ENCODE data around the gene WIF1. TPM values are rescaled to one million over a fixed set of nuclear protein-coding genes. Genes with fewer than 3 reads are reported as not detected.

Gene WIF1
- total and polyA plus RNA-seq, 7 donors = 0.03 TPM; not detected in 6

- TF ChIP-seq CTCF (IDR thresholded peaks at IDR 0.05) = no peak
- peaks cover 35% of the 10 kb centered on the region for H3K4me1 ChIP-seq
- H3K9me3 ChIP-seq = no peaks in the 10 kb centered on the region
- H3K4me3 ChIP-seq = peak overlapping the region; percentile 86
- H3K27me3 ChIP-seq (ENCODE audit: insufficient read depth in 3 of 3, low read length in 2 of 3) = peaks cover 0 to under 1% (median 0%) of the 10 kb centered on the region in 3 donors
- WGBS, 3 donors = 13 to 16% (median 15%) methylated on average over 11 of the region's 11 CpGs
- peaks cover 0 to 3% of the 10 kb centered on the region in 2 donors for H3K36me3 ChIP-seq (ENCODE audit: insufficient read depth in 1 of 2, low read depth in 1 of 2)
- intact Hi-C loops (cut with DNase I) = no loop called here
- no peak for ATAC-seq
- DNase-seq = no peak
- peak overlapping the region; percentile 93 for H3K27ac ChIP-seq
Measured at GRCh38 chr12:65168681-65169319, 47.7 kb upstream of the WIF1 start.

GRCh38 chr12:65164774-65165173 is 43.7 kb upstream of the WIF1 start:
- Histone ChIP-seq H3K4me3 (no peak overlapping the region), H3K4me1 (peaks cover 4% of the 10 kb centered on the region), H3K27ac (no peak overlapping the region), H3K9me3 (no peaks in the 10 kb centered on the region), H3K27me3 (ENCODE audit: insufficient read depth in 3 of 3, low read length in 2 of 3) (peaks cover 0 to 8% (median 3%) of the 10 kb centered on the region in 3 donors), H3K36me3 (ENCODE audit: insufficient read depth in 1 of 2, low read depth in 1 of 2) (no peaks in the 10 kb centered on the region)
- intact Hi-C loops (cut with DNase I) = no loop called here
- no peak for TF ChIP-seq CTCF (IDR thresholded peaks at IDR 0.05)
- DNase-seq (no peak), ATAC-seq (no peak)

GRCh38 chr12:65164244-65164643 is 43.1 kb upstream of the WIF1 start:
- no peak for DNase-seq
- 92 to 97% (median 95%) methylated on average over 2 of the region's 2 CpGs for WGBS, 3 donors
- Histone ChIP-seq H3K9me3 (no peaks in the 10 kb centered on the region), H3K4me3 (no peak overlapping the region), H3K36me3 (ENCODE audit: insufficient read depth in 1 of 2, low read depth in 1 of 2) (no peaks in the 10 kb centered on the region), H3K27ac (no peak overlapping the region), H3K27me3 (ENCODE audit: insufficient read depth in 3 of 3, low read length in 2 of 3) (peaks cover 0 to 9% (median 3%) of the 10 kb centered on the region in 3 donors), H3K4me1 (peaks cover 4% of the 10 kb centered on the region)
- intact Hi-C loops (cut with DNase I) = no loop called here
- no peak for ATAC-seq
- no peak for TF ChIP-seq CTCF (IDR thresholded peaks at IDR 0.05)

- Histone ChIP-seq H3K27ac (no peak overlapping the region), H3K27me3 (ENCODE audit: insufficient read depth in 3 of 3, low read length in 2 of 3) (peaks cover 0 to 14% (median 3%) of the 10 kb centered on the region in 3 donors), H3K4me3 (no peak overlapping the region), H3K4me1 (no peaks in the 10 kb centered on the region), H3K36me3 (ENCODE audit: insufficient read depth in 1 of 2, low read depth in 1 of 2) (no peaks in the 10 kb centered on the region), H3K9me3 (no peaks in the 10 kb centered on the region)
- intact Hi-C loops (cut with DNase I) = no loop called here
- TF ChIP-seq CTCF (IDR thresholded peaks at IDR 0.05) = no peak
- 93 to 100% (median 100%) methylated on average over 1 of the region's 1 CpG for WGBS, 3 donors
- DNase-seq (no peak), ATAC-seq (no peak)
Measured at GRCh38 chr12:65162609-65163008, 41.5 kb upstream of the WIF1 start.

- H3K4me3 ChIP-seq = no peak overlapping the region
- H3K27me3 ChIP-seq (ENCODE audit: insufficient read depth in 3 of 3, low read length in 2 of 3) = peaks cover 0 to 15% (median 0%) of the 10 kb centered on the region in 3 donors
- intact Hi-C loops (cut with DNase I) = no loop called here
- H3K27ac ChIP-seq = no peak overlapping the region
- WGBS, 3 donors = 88 to 94% (median 92%) methylated on average over 4 of the region's 4 CpGs
- H3K36me3 ChIP-seq (ENCODE audit: insufficient read depth in 1 of 2, low read depth in 1 of 2) = no peaks in the 10 kb centered on the region
- ATAC-seq (no peak), DNase-seq (no peak)
- H3K4me1 ChIP-seq = no peaks in the 10 kb centered on the region
- no peaks in the 10 kb centered on the region for H3K9me3 ChIP-seq
- no peak for TF ChIP-seq CTCF (IDR thresholded peaks at IDR 0.05)
Measured at GRCh38 chr12:65157091-65157490, 36.0 kb upstream of the WIF1 start.
